ENCODE results near the gene FBXO17.

DNA sequence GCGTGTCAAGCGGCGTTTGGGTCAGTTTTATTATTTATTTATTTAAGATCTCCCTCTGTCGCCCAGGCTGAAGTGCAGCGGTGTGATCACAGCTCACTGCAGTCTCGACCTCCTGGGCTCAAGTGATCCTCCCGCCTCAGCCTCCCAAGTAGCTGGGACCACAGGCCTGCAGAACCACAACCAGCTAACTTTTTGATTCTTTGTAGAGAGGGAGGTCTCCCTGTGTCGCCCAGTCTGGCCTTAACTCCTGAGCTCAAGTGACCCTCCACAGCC, 44.1 kb downstream of the FBXO17 start:
- TF ChIP-seq CTCF (IDR thresholded peaks at IDR 0.05; ENCODE audit: low read depth, low read length) (no peak), MYC (IDR thresholded peaks at IDR 0.05; ENCODE audit: low read depth, low read length) (no peak)
- TF ChIP-seq, protein P1, sequence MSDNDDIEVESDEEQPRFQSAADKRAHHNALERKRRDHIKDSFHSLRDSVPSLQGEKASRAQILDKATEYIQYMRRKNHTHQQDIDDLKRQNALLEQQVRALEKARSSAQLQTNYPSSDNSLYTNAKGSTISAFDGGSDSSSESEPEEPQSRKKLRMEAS (IDR thresholded peaks at IDR 0.05; ENCODE audit: low read depth, low read length): no peak
